Activated naive CD8-positive, alpha-beta T cell treated with anti-CD3 and anti-CD28 coated beads, Interleukin-2, amount 50 U/mL, for 16 hours (primary cell): ENCODE measurements around the gene SEC24B.
"Not testable (repeated sequence)": the region's sequence is repeated elsewhere in the genome, so short reads cannot be mapped to it uniquely, and the experiment has no call there.

Experiments used
- DNase-seq: peaks from one replicate; pipeline ENCODE4 v3.0.0-alpha.2; 2020; ENCODE audit warnings: low read depth, low spot score

The SEC24B gene

GRCh38 chr4:109506890-109507289 is 73.3 kb downstream of the SEC24B start:
- no peak for DNase-seq

DNA sequence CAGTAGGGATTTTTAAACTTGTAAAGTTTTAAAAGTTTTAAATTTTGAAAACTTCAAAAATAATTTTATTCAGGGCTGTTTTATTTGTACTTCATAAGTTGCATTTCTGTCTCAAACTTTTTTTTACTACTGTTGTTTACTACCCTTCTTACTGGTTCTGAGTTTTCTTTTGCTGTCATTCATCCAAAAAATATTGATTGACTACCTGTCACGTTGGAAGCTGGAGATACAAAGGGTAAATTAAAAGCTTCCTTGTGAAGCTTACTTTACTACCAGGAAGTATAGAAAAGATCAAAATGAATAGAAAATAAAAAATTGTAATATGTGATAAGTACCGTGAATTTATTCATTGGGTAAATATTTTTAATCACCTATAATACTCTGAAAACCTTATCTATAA is 77.1 kb downstream of the SEC24B start:
- DNase-seq: no peak

- no peak for DNase-seq
These were observed 77.8 kb downstream of the SEC24B start for GRCh38 chr4:109511414-109511813.

- not testable (repeated sequence) for DNase-seq
These were observed 79.8 kb downstream of the SEC24B start for GRCh38 chr4:109513368-109513767.

DNA sequence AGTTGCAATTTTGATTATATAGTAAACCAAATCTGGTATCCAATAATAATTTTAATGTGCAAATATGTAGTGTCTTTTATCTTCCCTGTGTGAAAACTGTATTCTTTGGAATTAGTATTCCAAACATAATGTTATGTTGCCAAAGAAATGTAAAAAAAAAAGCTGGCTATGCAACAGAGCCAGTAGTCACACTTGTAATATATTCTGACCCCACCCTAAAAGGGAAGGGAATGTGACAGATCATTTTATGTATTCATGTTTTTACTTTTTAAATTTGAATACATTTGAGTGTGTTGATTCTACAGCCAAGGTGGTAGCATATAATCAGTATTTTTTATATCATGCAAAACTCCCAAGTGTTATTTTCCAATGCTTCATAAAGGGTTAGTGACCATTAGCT is 98.6 kb downstream of the SEC24B start:
- no peak for DNase-seq

GRCh38 chr4:109545401-109545800 is 111.8 kb downstream of the SEC24B start:
- DNase-seq: no peak

DNA sequence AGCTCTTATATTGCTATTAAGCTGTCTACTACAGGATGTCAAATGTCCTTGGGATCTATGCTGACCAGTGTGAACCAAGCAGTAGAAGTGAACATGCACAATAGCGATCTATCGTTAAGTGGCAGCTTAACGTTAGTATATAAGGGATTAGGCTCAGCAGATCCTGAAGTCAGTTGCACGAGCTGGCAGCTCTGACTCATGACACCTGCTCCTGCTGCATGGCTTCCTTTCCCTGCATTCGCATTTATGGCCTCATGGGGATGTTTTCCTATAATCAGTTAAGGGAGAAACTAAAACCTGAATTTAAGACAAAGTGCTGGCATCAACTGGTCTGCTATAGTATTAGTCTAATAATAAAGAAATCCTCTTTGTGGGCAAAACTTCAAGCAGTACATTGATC is 113.8 kb downstream of the SEC24B start:
- no peak for DNase-seq

DNA sequence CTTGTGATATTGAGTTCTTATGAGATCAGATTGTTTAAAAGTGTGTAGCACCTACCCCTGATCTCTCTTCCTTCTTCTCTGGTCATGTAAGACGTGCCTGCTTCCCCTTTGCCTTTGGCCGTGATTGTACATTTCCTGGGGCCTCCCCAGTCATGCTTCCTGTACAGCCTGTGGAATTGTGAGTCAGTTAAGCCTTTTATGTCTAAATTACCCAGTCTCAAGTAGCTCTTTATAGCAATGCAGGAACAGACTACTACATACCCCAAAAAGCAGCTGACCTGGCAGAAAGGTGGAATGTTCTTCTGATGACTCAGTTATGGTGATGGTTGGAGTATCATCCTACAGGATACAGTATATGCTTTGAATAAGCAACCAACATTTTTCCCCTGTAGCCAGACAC is 115.0 kb downstream of the SEC24B start:
- no peak for DNase-seq

DNA sequence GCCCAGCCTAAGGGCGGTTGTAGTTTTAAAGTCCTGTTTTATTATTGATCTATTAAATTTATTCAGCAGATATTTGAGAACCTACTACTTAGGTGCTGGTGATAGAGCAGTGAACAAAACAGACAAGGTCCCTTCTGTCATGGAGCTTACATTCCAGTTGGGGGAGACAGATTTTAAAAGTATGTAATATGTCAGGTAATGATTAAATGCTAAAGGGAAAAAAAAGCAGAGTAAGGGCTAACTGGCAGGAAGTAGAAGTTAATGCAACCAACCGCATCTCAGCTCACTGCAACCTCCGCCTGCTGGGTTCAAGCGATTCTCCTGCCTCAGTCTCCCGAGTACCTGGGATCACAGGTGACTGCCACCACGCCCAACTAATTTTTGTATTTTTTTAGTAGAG is 118.6 kb downstream of the SEC24B start:
- DNase-seq: no peak

DNA sequence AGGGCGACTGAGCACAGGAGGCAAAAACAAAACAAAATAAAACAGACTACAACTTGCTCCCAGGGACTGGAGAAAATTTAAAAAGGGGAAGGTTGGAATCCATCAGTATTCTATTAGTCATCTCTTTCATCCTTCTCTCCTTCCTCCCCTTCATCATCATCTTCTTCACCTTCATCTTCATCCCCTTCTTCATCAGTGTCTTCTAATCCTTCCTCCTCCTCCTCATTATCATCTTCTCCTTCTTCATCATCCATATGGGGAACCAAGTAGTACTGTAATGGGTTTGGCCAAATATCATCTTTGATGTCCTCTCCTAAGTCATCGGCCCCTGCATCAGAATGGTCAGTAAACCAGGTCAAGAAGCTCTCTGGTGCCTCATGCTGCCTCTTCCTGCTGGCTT is 119.5 kb downstream of the SEC24B start:
- DNase-seq: no peak

- no peak for DNase-seq
These were observed 121.4 kb downstream of the SEC24B start for GRCh38 chr4:109554971-109555370.

- no peak for DNase-seq
These were observed 123.8 kb downstream of the SEC24B start for GRCh38 chr4:109557433-109557832.

DNA sequence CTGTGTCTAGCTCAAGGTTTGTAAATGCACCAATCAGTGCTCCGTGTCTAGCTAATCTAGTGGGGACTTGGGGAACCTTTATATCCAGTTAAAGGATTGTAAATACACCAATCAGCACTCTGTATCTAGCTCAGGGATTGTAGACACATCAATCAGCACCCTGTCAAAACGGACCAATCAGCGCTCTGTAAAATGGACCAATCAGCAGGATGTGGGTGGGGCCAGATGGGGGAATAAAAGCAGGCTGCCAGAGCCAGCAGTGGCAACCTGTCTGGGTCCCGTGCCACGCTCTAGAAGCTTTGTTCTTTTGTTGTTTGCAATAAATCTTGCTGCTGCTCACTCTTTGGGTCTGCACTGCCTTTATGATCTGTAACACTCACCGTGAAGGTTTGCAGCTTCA is 124.5 kb downstream of the SEC24B start:
- not testable (repeated sequence) for DNase-seq

DNA sequence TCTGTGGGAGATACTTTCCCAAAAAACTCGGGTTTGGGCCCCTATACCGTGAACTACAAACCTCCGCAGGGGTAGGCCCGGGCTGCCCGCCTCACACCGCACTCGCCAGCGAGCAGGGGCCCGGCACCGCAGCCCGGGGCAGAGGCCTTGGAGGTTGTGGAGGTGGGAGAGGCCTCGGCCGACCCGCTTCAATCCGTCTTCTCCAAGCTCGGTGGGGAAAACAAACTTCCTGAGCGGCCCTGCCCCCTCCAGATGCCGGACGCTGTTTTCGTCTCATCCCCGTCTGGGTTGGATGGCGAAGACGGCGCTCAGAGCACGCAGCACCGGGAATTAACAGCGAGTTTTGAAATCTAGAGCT is 126.0 kb downstream of the SEC24B start:
- DNase-seq: no peak

DNA sequence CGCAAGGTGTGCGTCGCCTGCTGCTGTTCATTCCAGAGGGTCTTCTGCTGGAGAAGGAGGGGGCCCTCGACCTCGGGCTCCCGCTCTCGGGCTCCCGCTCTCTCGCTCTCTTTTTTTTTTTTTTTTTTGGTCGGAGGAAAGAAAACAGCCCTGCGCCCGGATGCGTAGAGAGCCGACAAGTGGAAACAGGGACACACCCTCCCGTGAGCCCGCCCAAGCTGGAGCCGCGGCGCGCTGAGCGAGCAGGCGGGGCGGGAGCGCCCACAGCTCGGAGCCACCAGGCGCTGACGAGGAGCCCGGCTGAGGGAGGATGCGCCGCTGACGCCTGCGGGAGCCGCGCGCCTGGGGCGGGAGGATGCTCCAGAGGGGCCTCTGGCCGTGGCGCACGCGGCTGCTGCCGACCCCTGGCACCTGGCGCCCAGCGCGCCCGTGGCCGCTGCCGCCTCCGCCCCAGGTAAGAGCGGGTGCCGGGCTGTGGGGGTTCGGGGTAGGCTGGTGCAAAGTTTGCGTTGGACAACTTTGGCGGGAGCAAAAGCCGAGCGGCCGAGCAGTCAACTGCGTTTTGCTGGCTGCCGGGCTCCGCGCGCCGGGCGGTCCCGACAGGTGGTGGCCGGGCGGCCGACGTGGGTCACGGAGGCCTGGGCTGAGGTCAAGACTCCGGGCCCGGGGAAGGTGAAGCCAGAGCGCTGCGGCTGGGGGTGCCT is 126.5 kb downstream of the SEC24B start, which contains the start of gene MCUB:
TSS of gene MCUB (plus strand) at position 264 of the 704 bp plus-strand sequence. CDS start at position 356, 92 bp downstream.
- DNase-seq: peak; percentile 81

DNA sequence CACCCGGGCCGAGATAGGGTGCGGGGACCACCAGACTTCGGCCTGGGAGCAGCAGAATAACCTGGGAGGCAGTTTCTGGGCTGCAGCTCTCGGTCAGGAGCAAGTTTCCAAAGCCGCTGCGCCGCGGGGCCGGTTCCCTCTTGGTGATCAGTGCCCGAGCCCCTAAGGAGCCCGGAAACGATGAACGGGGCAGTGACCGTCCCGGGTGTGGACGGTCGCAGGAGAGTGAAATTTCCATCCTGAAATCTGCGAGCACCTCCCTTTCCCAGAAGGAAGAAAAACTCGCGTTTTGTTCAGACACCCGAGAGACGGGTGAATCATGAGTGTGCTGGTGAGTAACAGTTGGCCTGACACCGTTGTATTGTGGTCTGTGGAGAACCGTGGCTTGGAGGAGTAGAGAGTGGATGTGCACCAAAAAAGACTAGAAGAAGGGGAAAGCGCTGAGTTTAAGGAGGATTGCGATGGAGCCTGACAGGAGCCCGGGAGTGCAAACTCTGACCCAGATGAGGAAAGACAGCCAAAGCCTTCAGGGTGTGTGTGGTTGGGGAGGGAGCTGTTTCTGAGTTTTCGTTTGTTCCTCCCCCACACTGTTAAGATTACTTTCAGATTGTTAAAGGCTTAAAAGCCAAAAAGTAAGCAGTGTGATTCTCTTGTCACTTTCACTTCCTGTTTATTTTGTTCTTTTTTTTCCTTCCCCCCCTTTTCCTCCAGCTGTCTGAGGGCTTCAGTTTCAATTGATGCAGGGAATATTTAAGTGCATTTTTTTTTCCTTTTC is 127.3 kb downstream of the SEC24B start:
- DNase-seq: no peak

DNA sequence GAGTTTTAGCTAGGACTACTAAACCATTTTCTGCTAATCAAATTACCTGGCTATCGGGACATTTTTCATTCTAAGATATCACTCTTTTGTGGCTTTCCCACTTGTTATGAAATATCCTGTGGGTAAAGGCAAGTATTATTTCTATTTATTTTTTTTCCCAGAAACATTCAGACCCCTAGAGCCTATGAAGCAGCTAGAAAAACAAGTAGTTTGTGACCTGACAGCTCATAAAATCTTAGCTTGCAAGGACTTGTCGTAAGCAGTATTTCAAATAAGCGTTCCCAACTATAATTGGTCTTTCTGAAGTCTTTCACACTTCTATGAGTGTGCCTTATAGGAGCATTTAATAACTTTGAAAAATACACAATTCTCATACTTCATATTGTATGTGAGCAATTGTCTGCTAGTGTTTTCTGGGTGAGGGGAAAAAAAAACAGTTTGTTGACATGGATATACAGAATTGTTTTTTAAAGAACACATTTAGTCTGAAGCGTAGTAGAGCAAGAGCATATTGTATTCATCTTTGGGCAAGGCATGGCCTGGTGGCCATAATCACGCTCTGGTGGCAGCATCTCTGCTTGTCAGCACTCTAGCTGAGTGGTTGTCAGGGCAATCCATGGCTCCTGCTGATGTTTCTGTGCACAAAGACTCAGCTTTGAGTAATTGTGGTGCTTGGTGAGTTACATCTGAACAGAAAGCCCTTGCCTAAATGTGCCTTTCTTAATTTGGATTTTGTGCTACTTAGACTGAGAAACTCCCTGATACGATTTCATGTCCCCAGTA is 129.0 kb downstream of the SEC24B start:
- DNase-seq: no peak

DNA sequence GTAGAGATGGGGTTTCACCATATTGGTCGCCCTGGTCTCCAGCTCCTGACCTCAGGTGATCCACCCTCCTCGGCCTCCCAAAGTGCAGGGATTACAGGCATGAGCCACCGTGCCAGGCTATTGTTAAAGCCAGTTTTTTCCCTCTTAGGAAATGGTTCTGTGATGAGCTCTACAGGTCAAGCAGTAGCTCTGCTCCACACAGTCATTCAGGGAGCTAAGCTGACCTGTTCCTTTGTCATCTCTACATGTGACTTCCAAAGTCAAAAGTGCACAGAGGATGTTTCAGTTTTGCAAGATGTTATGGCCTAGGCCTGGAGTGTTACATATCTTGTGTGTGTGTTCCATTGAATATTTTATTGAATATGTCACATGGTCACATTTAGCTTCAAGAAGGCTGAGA is 137.9 kb downstream of the SEC24B start:
- no peak for DNase-seq

- no peak for DNase-seq
These were observed 138.5 kb downstream of the SEC24B start for GRCh38 chr4:109572154-109572553.

GRCh38 chr4:109574443-109574850 is 140.8 kb downstream of the SEC24B start:
- no peak for DNase-seq

GRCh38 chr4:109574931-109575804 is 141.6 kb downstream of the SEC24B start:
- no peak for DNase-seq
